Measurements from ENCODE around the gene PLIN3. TPM values are rescaled to one million over a fixed set of nuclear protein-coding genes. Genes with fewer than 3 reads are reported as not detected.
A peak's percentile ranks its signal among the peaks of the same experiment; 100 is the strongest.
"Not testable (repeated sequence)": the region's sequence is repeated elsewhere in the genome, so short reads cannot be mapped to it uniquely, and the experiment has no call there.

PLIN3 gene
- total RNA-seq, 1 experiment from 2014 or later: 104 TPM

DNA sequence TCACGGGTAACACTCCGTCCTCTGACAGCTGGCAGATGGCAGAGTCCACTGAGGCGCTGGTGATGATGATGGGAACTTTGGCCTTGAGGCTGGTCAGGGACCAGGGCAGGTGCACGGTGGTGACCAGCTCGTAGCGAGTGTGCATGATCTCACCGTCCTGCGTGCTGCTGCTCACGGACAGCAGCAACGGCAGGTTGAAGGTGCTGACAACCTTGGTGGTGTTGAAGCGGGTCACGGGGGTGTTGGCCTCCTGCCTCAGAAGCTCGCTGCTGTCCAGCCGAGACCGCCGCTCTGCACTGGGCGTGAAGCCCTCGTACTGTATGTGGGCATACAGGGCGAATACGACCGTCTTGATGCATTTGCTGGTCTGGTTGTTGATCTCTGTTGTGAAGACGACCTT lies 23.6 kb upstream of the PLIN3 start:
- no peak for DNase-seq
- no peak overlapping the region for H3K4me2 ChIP-seq
- intact Hi-C loops (cut with micrococcal nuclease; ENCODE audit: unreplicated experiment): no loop called here
- H3K4me1 ChIP-seq (replicated peaks; ENCODE audit: insufficient read depth): peaks cover 7% of the 10 kb centered on the region
- no peaks in the 10 kb centered on the region for H3K79me2 ChIP-seq (ENCODE audit: low read depth)
- no peaks in the 10 kb centered on the region for H3K9me2 ChIP-seq (ENCODE audit: insufficient read depth)
- H3K27ac ChIP-seq: no peak overlapping the region
- H4K20me1 ChIP-seq (ENCODE audit: insufficient read depth): no peaks in the 10 kb centered on the region
- H3K4me3 ChIP-seq: no peak overlapping the region
- ChIA-PET CTCF (interaction anchor here (0.7 kb wide), 1 partner anchor 18 kb away, joined by 9 read pairs; no protein-coding TSS in a partner anchor), POLR2A (ENCODE audit: unreplicated experiment) (no interaction called here)
- BruUV-seq (replicated peaks): no TSS peak
- TF ChIP-seq, protein P1, sequence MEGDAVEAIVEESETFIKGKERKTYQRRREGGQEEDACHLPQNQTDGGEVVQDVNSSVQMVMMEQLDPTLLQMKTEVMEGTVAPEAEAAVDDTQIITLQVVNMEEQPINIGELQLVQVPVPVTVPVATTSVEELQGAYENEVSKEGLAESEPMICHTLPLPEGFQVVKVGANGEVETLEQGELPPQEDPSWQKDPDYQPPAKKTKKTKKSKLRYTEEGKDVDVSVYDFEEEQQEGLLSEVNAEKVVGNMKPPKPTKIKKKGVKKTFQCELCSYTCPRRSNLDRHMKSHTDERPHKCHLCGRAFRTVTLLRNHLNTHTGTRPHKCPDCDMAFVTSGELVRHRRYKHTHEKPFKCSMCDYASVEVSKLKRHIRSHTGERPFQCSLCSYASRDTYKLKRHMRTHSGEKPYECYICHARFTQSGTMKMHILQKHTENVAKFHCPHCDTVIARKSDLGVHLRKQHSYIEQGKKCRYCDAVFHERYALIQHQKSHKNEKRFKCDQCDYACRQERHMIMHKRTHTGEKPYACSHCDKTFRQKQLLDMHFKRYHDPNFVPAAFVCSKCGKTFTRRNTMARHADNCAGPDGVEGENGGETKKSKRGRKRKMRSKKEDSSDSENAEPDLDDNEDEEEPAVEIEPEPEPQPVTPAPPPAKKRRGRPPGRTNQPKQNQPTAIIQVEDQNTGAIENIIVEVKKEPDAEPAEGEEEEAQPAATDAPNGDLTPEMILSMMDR (conservative IDR thresholded peaks at IDR 0.05): no peak
- TF ChIP-seq EZH2 (IDR thresholded peaks at IDR 0.05; ENCODE audit: low read depth): no peak
- H3K9me3 ChIP-seq (ENCODE audit: insufficient read depth, low read depth): no peaks in the 10 kb centered on the region
- H3F3A ChIP-seq (ENCODE audit: insufficient read depth, low read depth): 0 out of 2 replicates have a peak, but pooled peaks cover 5% of the 10 kb centered on the region
- H3K27me3 ChIP-seq (ENCODE audit: insufficient read depth, low read depth): no peaks in the 10 kb centered on the region
- no peak overlapping the region for H2AFZ ChIP-seq
- no peaks in the 10 kb centered on the region for H3K36me3 ChIP-seq (ENCODE audit: low read depth)

DNA sequence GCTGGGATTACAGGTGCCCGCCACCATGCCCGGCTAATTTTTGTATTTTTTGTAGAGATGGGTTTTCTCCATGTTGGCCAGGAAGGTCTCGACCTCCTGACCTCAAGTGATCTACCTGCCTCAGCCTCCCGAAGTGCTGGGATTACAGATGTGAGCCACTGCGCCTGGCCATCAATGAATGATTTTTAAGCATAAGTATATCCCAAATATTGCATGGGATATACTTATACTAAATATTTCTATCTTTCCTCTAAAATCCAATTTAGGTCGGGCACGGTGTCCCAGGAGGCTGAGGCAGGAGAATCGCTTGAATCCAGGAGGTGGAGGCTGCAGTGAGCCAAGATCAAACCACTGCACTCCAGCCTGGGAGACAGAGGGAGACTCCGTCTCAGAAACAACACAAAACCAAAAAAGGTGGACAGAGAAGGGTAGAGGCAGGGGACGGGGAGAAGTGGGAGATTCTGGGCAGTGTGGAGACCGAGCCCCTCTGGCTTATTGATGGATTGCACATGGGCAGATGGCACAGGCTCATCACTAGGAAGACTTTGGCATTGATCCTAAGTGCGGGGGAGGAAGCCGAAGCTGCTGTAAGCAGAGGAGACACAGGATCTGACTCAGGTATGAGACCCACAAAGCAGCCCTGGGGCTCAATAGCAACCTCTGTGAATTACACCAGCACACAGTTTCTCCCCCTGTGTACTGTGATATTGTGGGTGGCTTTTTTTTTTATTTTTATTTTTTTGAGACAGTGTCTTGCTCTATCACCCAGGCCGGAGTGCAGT lies 21.8 kb upstream of the PLIN3 start:
- no peaks in the 10 kb centered on the region for H3K9me2 ChIP-seq (ENCODE audit: insufficient read depth)
- no peaks in the 10 kb centered on the region for H3K79me2 ChIP-seq (ENCODE audit: low read depth)
- DNase-seq: peak; percentile 22 to 52
- no peak overlapping the region for H3K4me2 ChIP-seq
- H3K9me3 ChIP-seq (ENCODE audit: insufficient read depth, low read depth): no peaks in the 10 kb centered on the region
- BruUV-seq (replicated peaks): no TSS peak
- no peaks in the 10 kb centered on the region for H4K20me1 ChIP-seq (ENCODE audit: insufficient read depth)
- ChIA-PET CTCF (no interaction called here), POLR2A (ENCODE audit: unreplicated experiment) (no interaction called here)
- no peaks in the 10 kb centered on the region for H3K36me3 ChIP-seq (ENCODE audit: low read depth)
- H2AFZ ChIP-seq: no peak overlapping the region
- intact Hi-C loops (cut with micrococcal nuclease; ENCODE audit: unreplicated experiment): no loop called here
- H3F3A ChIP-seq (ENCODE audit: insufficient read depth, low read depth): no peaks in the 10 kb centered on the region
- no peak overlapping the region for H3K4me3 ChIP-seq
- no peaks in the 10 kb centered on the region for H3K4me1 ChIP-seq (replicated peaks; ENCODE audit: insufficient read depth)
- H3K27me3 ChIP-seq (ENCODE audit: insufficient read depth, low read depth): no peaks in the 10 kb centered on the region
- H3K27ac ChIP-seq: no peak overlapping the region
- TF ChIP-seq, protein P1 (conservative IDR thresholded peaks at IDR 0.05): no peak
- no peak for TF ChIP-seq EZH2 (IDR thresholded peaks at IDR 0.05; ENCODE audit: low read depth)

DNA sequence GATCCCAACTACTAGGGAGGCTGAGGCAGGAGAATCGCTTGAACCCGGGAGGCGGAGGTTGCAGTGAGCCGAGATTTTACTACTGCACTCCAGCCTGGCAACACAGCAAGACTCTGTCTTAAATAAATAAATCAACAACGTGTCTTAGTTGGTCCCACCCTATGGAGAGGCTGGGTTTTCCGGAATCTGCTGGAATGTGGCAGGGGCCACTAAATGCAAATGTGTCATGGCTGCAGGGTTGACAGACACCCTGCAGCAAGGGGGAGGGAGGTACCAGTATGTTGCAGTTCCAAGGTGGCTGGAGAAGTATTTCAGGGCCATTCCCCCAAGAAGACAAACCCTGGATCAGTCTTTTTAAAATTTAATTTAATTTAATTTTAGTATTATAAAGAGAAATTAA lies 20.3 kb upstream of the PLIN3 start:
- H3K27me3 ChIP-seq (ENCODE audit: insufficient read depth, low read depth); DNase-seq; H2AFZ ChIP-seq; H3K4me3 ChIP-seq; H3K27ac ChIP-seq; H4K20me1 ChIP-seq (ENCODE audit: insufficient read depth); intact Hi-C loops (cut with micrococcal nuclease; ENCODE audit: unreplicated experiment); H3K4me1 ChIP-seq (replicated peaks; ENCODE audit: insufficient read depth); H3K36me3 ChIP-seq (ENCODE audit: low read depth); H3K9me3 ChIP-seq (ENCODE audit: insufficient read depth, low read depth); H3K9me2 ChIP-seq (ENCODE audit: insufficient read depth); H3F3A ChIP-seq (ENCODE audit: insufficient read depth, low read depth); POLR2A ChIA-PET (ENCODE audit: unreplicated experiment); H3K79me2 ChIP-seq (ENCODE audit: low read depth); H3K4me2 ChIP-seq; BruUV-seq (replicated peaks): not testable (repeated sequence)
- CTCF ChIA-PET: interaction anchor here (0.6 kb wide), 1 partner anchor 8 kb away, joined by 5 read pairs; no protein-coding TSS in a partner anchor

DNA sequence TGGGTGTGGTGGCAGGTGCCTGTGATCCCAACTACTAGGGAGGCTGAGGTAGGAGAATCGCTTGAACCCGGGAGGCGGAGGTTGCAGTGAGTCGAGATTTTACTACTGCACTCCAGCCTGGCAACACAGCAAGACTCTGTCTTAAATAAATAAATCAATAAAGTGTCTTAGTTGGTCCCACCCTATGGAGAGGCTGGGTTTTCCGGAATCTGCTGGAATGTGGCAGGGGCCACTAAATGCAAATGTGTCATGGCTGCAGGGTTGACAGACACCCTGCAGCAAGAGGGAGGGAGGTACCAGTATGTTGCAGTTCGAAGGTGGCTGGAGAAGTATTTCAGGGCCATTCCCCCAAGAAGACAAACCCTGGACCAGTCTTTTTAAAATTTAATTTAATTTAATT lies 17.5 kb upstream of the PLIN3 start:
- POLR2A ChIA-PET (ENCODE audit: unreplicated experiment); H3F3A ChIP-seq (ENCODE audit: insufficient read depth, low read depth); H3K36me3 ChIP-seq (ENCODE audit: low read depth); H3K27ac ChIP-seq; intact Hi-C loops (cut with micrococcal nuclease; ENCODE audit: unreplicated experiment); CTCF ChIA-PET; H3K9me2 ChIP-seq (ENCODE audit: insufficient read depth); H3K4me2 ChIP-seq; BruUV-seq (replicated peaks); H3K27me3 ChIP-seq (ENCODE audit: insufficient read depth, low read depth); H3K4me3 ChIP-seq; DNase-seq; H3K79me2 ChIP-seq (ENCODE audit: low read depth); H3K9me3 ChIP-seq (ENCODE audit: insufficient read depth, low read depth); H2AFZ ChIP-seq; H4K20me1 ChIP-seq (ENCODE audit: insufficient read depth); H3K4me1 ChIP-seq (replicated peaks; ENCODE audit: insufficient read depth): not testable (repeated sequence)

DNA sequence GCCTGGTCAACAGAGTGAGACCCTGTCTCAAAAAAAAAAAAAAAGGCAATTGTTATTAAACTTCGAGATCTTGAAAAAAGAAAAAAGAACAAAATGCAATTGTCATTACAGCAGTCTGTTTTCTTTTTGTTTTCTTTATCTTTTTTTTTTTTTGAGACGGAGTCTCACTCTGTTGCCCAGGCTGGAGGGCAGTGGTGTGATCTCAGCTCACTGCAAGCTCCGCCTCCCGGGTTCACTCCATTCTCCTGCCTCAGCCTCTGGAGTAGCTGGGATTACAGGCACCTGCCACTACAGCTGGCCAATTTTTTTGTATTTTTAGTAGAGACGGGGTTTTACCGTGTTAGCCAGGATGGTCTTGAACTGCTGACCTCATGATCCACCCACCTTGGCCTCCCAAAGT lies 15.4 kb upstream of the PLIN3 start:
- H3K4me3 ChIP-seq; H3K9me3 ChIP-seq (ENCODE audit: insufficient read depth, low read depth); intact Hi-C loops (cut with micrococcal nuclease; ENCODE audit: unreplicated experiment); BruUV-seq (replicated peaks); POLR2A ChIA-PET (ENCODE audit: unreplicated experiment); H3K79me2 ChIP-seq (ENCODE audit: low read depth); H3K27me3 ChIP-seq (ENCODE audit: insufficient read depth, low read depth); H4K20me1 ChIP-seq (ENCODE audit: insufficient read depth); H3F3A ChIP-seq (ENCODE audit: insufficient read depth, low read depth); H2AFZ ChIP-seq; DNase-seq; H3K9me2 ChIP-seq (ENCODE audit: insufficient read depth); H3K4me2 ChIP-seq; CTCF ChIA-PET; H3K27ac ChIP-seq; H3K4me1 ChIP-seq (replicated peaks; ENCODE audit: insufficient read depth); H3K36me3 ChIP-seq (ENCODE audit: low read depth): not testable (repeated sequence)
